Limb (tissue), 2 donors: ENCODE results near the gene RNF13.
A peak's percentile ranks its signal among the peaks of the same experiment; 100 is the strongest.
"Not testable (repeated sequence)": the region's sequence is repeated elsewhere in the genome, so short reads cannot be mapped to it uniquely, and the experiment has no call there.

ENCODE experiments used
- DNase-seq, 2 donors: peaks; one replicate each; pipeline ENCODE4 v3.0.0-alpha.2; 2016; ENCODE audit errors: extremely low spot score in 2 of 2

Gene RNF13

DNA sequence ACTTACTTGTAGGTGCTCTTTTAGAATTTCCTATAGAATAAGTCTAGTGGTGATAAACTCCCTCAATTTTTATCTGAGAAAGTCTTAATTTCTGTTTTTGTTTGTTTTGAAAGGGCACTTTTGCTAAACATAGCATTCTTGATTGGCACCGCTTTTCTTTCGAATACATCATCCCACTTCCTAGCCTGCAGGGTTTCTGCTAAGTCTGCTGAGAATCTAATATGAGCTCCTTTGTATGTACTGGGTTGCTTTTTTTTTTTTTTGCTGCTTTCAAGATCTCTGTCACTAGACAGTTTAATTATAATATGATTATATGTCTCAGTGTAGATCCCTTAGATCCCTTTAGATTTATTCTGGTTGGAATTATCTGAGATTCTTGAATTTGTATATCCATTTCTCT is 136.2 kb downstream of the RNF13 start:
- no peak for DNase-seq

DNA sequence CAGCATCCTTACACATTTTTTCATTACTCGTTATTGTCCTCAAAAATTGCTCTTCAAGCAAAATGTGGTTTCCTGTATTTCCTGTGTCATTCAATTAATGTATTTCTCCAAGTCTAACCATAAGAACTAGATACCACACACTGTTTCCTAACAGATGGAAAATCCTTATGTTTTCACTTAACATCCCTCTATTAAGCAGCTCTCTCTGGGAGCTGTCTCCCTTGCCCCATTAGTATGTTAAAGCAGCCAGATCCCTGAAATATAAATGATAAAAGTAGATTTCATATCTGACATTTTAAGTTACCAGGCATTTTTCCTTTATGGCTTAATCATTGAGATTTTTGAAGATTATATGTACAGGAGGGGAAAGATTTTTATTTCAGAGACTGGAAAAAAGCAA is 141.8 kb downstream of the RNF13 start:
- DNase-seq = no peak

DNA sequence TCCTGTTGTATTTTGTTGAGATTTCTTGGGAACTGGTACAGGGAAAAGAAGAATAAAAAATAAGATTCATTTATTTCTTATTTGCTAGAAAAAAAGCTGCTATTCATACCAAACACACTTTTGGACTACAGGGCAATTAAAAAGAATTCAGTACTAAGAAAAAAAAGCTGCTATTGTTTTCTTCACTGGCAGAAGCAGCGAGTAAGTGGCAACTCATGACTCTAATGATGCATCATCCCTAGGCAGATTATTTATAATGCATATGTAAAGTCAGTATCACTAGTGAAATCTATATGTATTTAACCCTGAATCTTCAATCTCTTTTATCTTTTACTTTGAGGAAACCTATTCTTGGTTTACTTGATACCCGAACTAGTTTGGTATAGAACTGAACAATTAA is 142.4 kb downstream of the RNF13 start:
- DNase-seq = no peak

DNA sequence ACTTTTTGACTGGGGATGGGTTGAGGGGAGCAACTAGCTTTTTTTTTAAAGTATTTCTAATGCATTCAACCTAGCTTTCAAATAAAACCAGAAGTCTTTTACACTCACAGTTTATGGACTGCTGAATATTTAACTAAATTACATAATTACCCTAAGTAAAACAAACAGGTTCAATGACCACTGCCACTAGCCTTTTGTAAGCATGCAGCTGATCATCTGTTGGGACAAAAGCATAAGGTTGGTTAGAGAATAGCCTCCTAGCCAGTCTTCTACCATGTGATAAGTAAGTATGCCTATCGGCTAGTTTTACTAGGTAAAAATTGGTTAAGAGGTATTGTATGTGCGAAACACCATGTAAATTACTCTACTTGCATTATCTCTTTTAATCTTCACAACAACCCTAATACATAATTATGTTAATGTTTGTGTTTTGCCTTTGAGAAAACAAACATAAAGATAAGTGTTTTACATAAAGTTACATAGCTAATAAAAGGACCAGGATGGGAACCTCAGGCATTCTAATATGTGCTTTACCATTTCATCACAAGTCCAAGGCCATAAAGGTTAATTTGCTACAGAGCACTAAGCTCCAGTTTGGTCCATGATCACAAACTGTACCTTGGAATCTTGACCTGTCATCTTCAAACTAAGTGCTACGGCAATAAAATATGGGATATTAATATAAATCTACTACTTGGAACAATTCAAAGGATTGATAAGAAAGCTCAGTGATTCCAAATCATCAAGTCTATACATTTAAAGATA is 144.5 kb downstream of the RNF13 start:
- DNase-seq = no peak

DNA sequence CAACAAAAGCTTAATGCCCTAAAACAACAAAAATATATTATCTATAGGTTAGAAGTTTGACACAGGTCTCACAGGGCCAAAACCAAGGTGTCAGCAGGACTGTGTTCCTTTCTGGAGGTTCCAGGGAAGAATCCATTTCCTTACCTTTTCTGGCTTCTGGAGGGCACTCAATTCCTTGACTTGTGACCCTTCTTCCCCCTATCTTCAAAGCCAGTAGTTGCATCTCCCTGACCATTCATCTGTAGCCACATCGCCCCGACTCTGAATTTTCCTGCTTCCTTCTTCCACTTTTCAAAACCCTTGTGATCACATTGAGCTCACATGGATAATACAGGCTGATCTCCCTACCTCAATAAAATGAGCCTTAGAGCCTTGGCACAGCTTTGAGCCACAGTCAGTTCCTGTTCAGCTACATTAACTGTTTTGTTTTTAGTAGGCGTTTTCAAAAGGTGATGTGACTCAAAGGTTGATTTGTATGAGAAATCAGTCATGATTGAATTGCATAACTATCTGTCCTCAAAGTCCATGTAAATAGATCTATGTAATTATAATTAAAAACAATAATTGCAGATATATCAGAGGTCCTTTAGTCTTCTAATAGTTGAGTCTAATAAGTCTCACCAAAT is 145.3 kb downstream of the RNF13 start:
- no peak for DNase-seq

DNA sequence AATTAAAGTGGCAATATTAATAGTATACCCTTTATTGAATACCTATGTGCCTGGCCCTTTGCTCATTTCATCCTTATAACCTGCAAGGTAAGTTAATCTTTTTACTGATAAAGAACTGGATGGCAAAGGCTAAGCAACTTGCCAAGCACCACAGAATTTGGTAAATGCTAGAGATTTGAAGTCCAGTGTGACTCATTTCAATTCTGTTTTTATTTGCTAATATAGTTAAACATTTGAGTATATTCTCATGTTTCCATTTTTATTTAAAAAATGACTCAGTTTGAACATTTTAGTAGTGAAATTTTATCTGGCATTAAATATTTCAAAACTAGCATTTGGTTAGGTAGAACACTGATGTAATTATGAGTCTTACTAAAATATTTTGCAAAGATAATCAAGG is 146.4 kb downstream of the RNF13 start:
- DNase-seq = no peak

DNA sequence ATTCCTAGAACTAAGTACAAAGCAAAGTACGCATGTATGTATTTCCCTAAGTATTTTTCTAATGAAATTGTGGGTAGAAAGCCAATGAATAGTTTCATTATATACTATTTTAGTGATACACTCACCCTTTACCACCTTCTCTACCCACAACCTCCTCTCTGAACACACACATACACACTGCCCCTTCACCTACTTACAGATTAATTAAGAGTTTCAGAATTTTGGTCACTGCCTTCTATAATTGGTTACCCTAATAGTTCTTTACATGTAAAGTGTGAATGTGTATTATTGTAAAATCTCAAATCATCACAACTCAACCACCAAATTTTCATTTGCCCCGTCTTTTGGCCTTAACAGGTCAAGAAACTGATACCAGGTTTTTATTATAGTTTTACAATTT is 150.5 kb downstream of the RNF13 start:
- DNase-seq = no peak

DNA sequence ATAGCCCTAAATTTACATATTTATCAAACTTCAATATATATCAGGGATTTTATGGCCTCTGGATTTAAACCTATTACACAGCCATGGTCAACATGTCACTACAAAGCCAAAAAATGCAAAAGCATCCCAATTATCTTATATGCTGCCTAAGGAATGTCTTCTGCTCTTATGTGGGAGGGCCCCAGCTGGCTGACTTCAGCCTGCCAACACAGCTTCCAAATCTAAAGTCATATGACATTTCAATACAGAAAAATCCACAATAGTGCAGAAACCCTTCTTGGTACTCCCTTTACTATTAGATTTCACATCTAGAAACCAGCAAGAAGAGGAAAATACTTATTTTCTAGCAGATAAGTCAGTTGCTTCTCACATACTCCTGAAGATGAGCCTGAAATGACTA is 151.3 kb downstream of the RNF13 start:
- DNase-seq = no peak

DNA sequence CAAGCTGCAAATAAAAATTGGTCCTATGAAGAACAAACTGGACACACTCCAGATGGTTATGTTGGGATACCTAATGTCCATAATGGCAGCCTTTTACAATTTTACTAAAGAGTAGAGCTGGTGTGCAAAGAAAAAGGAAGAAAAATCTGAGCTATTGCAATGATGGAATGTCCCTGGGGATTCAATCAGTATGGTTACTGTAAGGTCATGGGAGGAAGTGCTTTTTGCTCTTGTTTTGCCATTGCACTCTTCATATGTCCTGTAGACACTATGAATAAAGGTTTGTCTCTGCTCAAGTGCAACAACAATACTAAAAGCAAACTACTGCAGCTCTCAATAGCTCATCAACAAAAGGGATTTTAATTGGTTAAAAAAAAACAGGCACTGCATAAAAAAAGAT is 152.3 kb downstream of the RNF13 start:
- no peak for DNase-seq

DNA sequence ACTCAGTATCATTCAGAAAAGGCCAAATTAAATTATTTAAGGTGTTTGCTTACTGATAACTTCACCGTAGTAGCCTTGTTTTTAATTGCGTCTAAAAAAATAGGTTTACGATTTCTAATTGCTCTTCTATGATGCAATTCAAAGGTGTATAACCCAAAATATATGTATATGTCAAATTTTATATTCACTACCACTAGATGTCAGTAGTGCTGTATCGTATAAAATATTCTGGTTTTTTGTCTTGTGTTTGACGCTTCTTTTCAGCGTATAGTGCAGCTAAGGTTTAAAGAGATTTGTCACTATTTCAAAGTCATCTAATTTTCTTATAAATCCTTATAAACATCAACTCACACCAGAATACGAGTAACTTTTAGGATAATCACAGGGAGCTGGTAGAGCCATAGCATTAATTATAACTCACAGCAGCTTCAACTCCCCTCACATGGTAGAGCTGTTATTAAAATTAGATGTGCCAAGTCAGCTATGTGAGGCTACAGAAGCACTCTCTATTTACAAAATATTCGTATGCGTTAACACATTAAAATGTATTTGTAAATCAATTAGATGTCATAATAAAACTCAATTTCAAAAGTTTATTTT is 154.2 kb downstream of the RNF13 start:
- DNase-seq = peak in 1 of 2 donors; percentile 79

DNA sequence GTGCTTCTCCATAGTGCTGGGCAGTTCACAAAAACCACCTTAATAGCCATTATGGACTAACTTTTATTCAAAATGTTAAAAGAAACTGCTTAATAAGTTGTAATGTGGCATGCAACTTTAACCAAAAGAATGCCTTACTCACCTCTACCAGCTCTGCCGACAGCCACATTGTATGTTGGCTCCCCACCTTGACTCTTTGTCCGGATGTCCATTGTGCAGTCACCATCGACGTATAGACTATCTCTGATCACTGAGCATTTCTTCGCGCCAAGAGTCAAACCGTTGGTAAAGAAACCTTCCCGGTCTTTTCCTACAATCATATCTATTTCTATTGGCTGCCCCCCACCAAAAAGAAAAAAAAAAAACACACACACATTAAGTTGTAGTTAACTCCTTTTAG is 155.2 kb downstream of the RNF13 start:
- DNase-seq = no peak

DNA sequence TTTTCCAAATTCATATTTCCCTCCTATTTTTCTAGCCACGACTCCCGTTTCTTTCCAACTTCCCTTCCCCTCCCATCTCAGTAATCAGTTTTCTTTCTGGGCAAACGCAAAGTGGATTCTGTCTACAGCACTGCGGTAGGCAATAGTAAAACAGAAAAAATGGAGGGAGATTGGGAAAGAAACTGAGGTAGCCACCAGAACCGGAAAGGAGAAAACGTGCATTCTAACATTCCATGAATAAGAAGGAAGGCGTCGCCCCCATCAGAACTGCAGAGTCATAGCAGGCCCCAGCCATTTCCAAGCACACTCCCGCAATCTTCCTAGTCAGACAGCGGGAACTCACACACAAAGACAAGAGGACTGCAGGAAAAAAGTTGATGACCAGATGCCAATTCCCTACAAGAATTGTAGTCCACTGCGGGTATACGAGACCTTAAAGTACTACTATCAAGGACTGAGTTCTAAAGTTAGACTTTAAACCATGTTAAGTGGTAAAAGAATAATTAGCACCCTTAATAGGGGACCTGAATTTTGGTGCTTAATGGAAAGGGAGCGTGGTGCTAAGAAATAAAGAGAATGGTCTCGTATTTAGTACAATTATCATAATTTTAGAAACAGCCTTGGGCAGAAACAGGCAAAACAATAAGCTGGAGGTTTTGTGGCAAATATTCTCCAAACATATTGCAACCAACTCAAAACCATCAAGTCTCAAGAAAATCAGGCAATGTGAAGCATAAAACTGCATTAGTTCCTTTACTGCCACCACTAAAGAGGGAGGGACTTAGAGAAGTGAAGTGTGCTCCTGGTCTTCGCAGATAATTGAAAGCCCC is 156.3 kb downstream of the RNF13 start:
- peak; percentile 75 to 84 for DNase-seq

DNA sequence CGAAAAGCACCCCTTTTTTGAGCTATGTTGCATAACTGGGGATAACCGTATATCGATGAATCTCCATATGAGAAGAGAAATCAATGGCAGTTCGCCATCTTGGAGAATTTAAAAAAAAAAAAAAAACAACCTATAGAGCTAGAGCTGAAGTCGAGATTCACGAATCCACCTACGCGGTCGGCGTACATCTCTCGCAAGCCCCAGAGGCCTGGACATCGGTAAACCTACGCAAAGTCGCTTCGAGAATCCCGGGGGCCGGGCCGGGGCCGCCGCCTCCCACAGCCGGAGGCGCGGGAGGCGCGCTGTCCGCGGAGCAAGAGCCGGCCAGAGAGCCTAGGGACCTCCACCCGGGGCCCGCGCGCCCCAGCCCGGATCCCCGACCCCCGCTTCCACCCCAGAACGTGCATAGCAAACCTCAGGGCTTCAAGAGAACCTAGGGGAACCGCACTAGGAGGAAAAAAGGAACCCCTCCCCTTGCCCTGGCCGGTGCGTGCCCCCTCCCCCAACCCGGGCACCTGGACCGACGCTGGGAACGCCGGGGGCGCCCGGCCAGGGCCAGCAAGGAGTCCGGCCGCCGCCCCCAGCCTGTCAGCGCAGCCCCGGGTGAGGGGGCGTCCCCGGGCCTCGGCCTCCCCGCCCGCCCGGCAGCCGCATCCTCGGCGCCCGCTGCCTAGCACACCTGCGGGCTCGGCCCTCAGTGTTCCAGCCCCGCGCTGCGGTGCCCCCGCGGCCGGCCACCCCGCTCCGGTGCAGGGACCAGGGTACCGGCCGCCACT is 157.1 kb downstream of the RNF13 start:
- peak; percentile 91 to 92 for DNase-seq

DNA sequence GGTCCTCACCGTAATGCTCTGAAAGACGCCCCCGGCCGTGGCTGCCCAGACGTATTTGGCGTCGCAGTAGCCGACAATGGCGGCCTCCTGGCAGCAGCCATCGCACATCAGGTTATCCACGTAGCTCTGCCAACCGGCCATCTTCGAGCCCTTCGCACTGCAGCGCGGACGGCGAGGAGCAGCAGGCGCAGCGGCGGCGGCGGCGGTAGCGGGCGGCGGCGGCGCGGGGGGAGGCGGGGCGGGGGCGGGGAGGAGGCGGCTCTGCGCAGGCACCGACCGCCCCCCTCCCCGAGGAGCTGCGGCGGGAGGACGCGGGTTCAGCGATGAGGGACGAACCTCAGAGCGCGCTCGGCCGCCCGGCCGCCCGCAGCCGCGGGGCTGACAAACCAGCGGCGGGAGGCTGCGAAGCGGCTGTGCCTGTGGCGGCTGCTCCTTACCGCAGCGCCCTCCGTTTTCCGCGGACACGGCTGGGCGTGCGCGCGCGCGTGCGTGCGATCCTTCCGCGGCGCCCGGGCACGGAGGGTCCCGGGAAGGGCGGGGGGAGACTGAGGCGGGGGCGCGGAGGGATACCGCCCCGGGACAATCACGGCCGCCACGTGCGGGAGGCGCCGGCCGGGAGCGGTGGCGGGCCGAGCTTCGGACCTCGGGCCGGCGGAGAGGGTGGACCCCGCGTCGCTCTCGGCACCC is 157.8 kb downstream of the RNF13 start, which contains the start of gene PFN2:
Gene PFN2, minus strand, starts transcription at position 180 of the 687 bp plus-strand sequence. Its CDS starts 39 bp downstream, at position 141.
- peak; percentile 81 to 93 for DNase-seq

DNA sequence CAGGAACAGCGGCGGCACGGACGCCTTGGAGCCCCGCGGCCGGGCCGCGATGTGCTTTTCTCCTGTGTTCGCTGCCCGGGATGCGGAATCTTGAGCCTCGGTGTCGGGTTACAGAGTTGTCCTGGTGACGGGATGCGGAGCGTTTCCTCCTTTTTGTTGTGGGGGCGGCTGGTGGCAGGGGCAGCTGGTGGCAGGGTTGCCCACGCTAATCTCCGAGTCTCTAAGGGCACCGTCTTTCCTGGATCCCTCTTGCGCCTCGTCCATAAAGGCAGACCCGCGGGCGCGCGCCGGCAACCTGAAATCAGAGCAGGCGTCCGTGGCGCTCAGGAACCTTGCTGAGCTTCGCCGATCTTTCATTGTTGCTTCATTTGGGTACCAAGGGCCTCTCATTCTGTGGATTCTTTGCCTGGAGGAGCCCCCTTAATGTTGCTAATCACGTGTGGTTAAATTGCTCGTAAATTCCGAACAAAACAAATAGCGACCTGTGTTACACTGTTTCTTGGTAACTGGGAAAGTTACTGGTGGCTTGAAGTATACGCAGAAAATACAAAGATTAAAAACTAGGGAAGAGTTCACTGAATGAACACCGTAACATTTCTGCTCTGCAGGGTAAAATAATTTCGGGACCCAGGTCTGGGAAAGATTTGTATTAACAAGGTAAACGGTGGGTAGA is 158.5 kb downstream of the RNF13 start:
- DNase-seq = peak; percentile 79 to 87

DNA sequence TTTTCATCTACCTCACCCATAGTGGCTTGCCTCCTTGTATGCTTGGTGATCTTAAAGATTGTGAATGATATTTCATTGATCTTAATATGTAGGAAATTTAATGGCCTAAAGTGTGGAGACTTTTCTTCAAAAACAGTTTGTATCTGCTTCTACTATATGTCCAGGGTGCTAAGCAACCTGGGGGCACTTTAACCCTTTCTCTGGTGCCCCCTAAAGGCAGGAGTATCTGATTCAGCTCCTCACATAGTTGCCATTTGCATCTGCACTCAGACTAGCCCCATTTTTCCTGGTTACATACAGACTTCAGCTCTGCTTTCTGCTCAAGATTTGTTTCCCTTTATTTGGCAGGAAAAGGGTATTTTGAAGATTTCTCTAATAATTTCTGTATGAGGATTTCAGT is 162.9 kb downstream of the RNF13 start:
- DNase-seq = no peak

DNA sequence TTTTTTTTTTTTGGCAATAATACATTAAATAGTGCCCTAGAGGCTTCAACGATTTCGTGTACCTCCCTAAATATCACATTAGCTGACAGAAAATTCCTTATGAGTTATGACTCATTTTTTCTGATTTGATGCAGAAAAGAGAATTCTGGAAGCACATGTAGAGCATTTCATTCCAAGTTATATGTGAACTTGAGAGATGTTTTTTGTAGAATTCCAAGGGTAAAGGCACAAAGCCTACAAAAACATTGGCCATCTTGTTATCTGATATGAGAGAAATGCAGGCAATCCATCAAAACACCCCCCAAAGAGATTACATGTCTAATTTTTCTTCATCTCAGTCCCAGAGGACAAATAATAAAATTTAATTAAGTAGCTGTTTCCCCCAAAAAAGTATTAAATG is 164.4 kb downstream of the RNF13 start:
- no peak for DNase-seq

DNA sequence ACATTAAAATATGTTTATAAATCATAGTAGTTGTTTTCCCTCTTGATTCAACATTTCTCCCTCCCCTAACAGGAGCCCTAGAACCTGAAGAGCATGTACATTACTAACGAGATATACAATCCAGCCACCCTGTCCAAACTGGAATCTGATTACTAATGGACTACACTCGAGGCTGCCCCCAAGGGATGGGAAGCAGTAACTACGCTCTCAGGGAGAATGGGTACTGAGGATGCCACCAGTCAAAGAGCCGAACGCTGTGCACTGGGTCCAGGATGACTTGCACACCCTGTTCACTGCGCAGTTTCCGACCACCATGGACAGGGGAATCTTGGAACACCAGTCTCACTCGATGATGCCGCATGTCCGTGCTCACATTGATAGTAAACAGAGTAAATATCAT is 169.0 kb downstream of the RNF13 start:
- DNase-seq = not testable (repeated sequence)

DNA sequence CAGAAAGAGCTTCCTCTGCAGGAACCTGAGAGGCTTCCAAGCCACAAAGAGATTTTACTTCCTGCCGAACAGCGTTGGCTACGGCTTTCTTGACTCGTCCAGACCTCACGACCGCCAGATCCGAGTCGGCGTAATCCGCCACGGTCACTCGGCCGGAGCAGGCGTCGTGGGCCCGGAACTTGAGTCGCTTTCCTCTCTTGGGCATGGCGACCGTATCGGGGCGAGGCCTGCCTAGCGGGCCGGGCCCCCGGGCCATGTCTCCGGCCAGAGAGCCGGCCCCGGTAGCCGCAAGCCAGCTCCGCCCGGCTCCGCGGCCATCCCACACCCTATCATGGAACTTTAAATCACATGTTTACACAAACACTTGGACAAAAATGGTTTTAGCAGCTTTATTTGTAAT is 170.0 kb downstream of the RNF13 start:
- DNase-seq = not testable (repeated sequence)

DNA sequence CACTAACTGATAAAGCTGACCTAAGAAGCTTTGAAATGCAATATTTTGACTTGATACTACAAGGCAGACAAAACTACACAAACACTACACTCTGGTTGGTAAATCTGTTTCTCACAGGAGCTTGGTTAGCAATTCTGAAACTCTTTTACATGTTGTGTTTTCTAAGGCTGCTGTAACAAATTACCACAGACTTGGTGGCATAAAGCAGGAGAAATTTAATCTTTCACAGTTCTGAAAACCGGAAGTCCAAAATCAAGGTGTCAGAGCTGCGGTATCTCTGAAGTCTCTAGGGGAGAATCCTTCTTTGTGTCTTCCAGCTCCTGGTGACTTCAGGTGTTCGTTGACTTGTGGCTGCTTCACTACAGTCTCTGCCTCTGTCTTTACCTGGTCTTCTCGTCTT is 170.6 kb downstream of the RNF13 start:
- DNase-seq = no peak
